NOMO-1 (cell line): Measurements from ENCODE around the gene FHOD3.
"Not testable (repeated sequence)": the region's sequence is repeated elsewhere in the genome, so short reads cannot be mapped to it uniquely, and the experiment has no call there.

Experiments used
- DNase-seq, 2 experiments: peaks; one replicate each; lab custom pipeline; 2025; ENCODE audit not compliant: unreplicated experiment in 2 of 2; lab: John Stamatoyannopoulos, UW

The FHOD3 gene

GRCh38 chr18:36441426-36442240, 144.1 kb downstream of the FHOD3 start:
- no peak for DNase-seq

- DNase-seq: no peak
Observed at GRCh38 chr18:36442717-36443116, 145.2 kb downstream of the FHOD3 start.

- no peak for DNase-seq
Observed at GRCh38 chr18:36446059-36446458, 148.5 kb downstream of the FHOD3 start.

- DNase-seq: no peak
Observed at GRCh38 chr18:36448384-36449290, 151.1 kb downstream of the FHOD3 start.

- no peak for DNase-seq
Observed at GRCh38 chr18:36449451-36449850, 151.9 kb downstream of the FHOD3 start.

GRCh38 chr18:36450264-36450663, 152.8 kb downstream of the FHOD3 start:
- DNase-seq: no peak

- DNase-seq: no peak
Observed at GRCh38 chr18:36451454-36452251, 154.1 kb downstream of the FHOD3 start.

GRCh38 chr18:36454245-36454644, 156.7 kb downstream of the FHOD3 start:
- DNase-seq: no peak

GRCh38 chr18:36454848-36455458, 157.4 kb downstream of the FHOD3 start:
- no peak for DNase-seq

- DNase-seq: no peak
Observed at GRCh38 chr18:36455931-36456330, 158.4 kb downstream of the FHOD3 start.

- DNase-seq: no peak
Observed at GRCh38 chr18:36456622-36457021, 159.1 kb downstream of the FHOD3 start.

- DNase-seq: no peak
Observed at GRCh38 chr18:36457683-36458082, 160.2 kb downstream of the FHOD3 start.

GRCh38 chr18:36458306-36458705, 160.8 kb downstream of the FHOD3 start:
- DNase-seq: no peak

- peak in 1 of 2 experiments; percentile 10 for DNase-seq
Observed at GRCh38 chr18:36459203-36459602, 161.7 kb downstream of the FHOD3 start.

GRCh38 chr18:36459786-36460185, 162.3 kb downstream of the FHOD3 start:
- DNase-seq: no peak

GRCh38 chr18:36460324-36460850, 162.9 kb downstream of the FHOD3 start:
- no peak for DNase-seq

- no peak for DNase-seq
Observed at GRCh38 chr18:36460854-36461253, 163.3 kb downstream of the FHOD3 start.

- no peak for DNase-seq
Observed at GRCh38 chr18:36461551-36461987, 164.1 kb downstream of the FHOD3 start.

- DNase-seq: not testable (repeated sequence)
Observed at GRCh38 chr18:36463516-36463915, 166.0 kb downstream of the FHOD3 start.

GRCh38 chr18:36464126-36464651, 166.7 kb downstream of the FHOD3 start:
- no peak for DNase-seq
